Keratinocyte (primary cell): ENCODE measurements around the gene VPS41. TPM values are rescaled to one million over a fixed set of nuclear protein-coding genes. Genes with fewer than 3 reads are reported as not detected.

ENCODE experiments used
- DNase-seq: peaks from one replicate; pipeline ENCODE4 v3.0.0-alpha.2; 2011; ENCODE audit warnings: low read depth, missing footprints, low spot score
- FAIRE-seq: peaks from 2 replicates; lab custom pipeline; 2011; peaks lifted over from hg19 to GRCh38; lab: Jason Lieb, UNC
- H2AFZ ChIP-seq: 2 replicates; pipeline ENCODE4 v1.6.0; 2012; ENCODE audit warnings: low read length, control low read depth, inconsistent platforms; ENCODE audit not compliant: control insufficient read depth
- H3K27ac ChIP-seq: 2 replicates; pipeline ENCODE4 v1.5.1; 2011; ENCODE audit warnings: low read length; ENCODE audit not compliant: control insufficient read depth, insufficient read depth
- H3K27me3 ChIP-seq: 3 replicates; pipeline ENCODE4 v1.6.0; 2011; ENCODE audit warnings: low read length; ENCODE audit not compliant: control insufficient read depth, insufficient read depth; ENCODE audit errors: extremely low read depth
- H3K36me3 ChIP-seq, 2 experiments: 2 replicates in 1 of 2; 3 replicates in 1 of 2; pipeline ENCODE4 v1.5.1; 2011; ENCODE audit warnings: low read length in 2 of 2, mild to moderate bottlenecking in 1 of 2; ENCODE audit not compliant: control insufficient read depth in 2 of 2, insufficient read depth in 2 of 2; ENCODE audit errors: extremely low read depth in 1 of 2
- H3K4me1 ChIP-seq: 3 replicates; pipeline ENCODE4 v1.5.1; 2011; ENCODE audit warnings: low read length; ENCODE audit not compliant: control insufficient read depth, insufficient read depth; ENCODE audit errors: extremely low read depth
- H3K4me2 ChIP-seq: 3 replicates; pipeline ENCODE4 v1.6.0; 2011; ENCODE audit warnings: low read depth, low read length; ENCODE audit not compliant: control insufficient read depth, insufficient read depth; ENCODE audit errors: extremely low read depth
- H3K4me3 ChIP-seq, 3 experiments: fragments of 200-600 bp in 1 of 3; sonication (generic) in 1 of 3; 2 replicates in 2 of 3; 3 replicates in 1 of 3; pipeline ENCODE4 v1.5.1; 2011 to 2016; ENCODE audit warnings: low read length in 3 of 3, mild to moderate bottlenecking in 3 of 3, control low read depth in 2 of 3, inconsistent platforms in 1 of 3, low read depth in 1 of 3, mixed read lengths in 1 of 3, mixed run types in 1 of 3, moderate library complexity in 1 of 3; ENCODE audit not compliant: control insufficient read depth in 2 of 3, insufficient read depth in 2 of 3; ENCODE audit errors: extremely low read depth in 1 of 3
- H3K79me2 ChIP-seq: 2 replicates; pipeline ENCODE4 v1.6.0; 2012; ENCODE audit warnings: low read length; ENCODE audit not compliant: control insufficient read depth, insufficient read depth
- H3K9ac ChIP-seq: 3 replicates; pipeline ENCODE4 v1.6.0; 2011; ENCODE audit warnings: low read length; ENCODE audit not compliant: control insufficient read depth, insufficient read depth; ENCODE audit errors: extremely low read depth
- H3K9me1 ChIP-seq: 3 replicates; pipeline ENCODE4 v1.6.0; 2011; ENCODE audit warnings: low read length; ENCODE audit not compliant: control insufficient read depth, insufficient read depth; ENCODE audit errors: extremely low read depth
- H3K9me3 ChIP-seq: 2 replicates; pipeline ENCODE4 v1.5.1; 2012; ENCODE audit warnings: low read depth, low read length; ENCODE audit not compliant: control insufficient read depth
- H4K20me1 ChIP-seq: 3 replicates; pipeline ENCODE4 v1.6.0; 2011; ENCODE audit warnings: low read length; ENCODE audit not compliant: control insufficient read depth, insufficient read depth; ENCODE audit errors: extremely low read depth
- CTCF ChIP-seq, 3 experiments: IDR thresholded peaks in 1 of 3; conservative IDR thresholded peaks in 1 of 3; optimal IDR thresholded peaks in 1 of 3; 2 replicates in 2 of 3; 3 replicates in 1 of 3; pipeline versions ENCODE3 to v1.5.1; 2011; ENCODE audit warnings: low read length in 3 of 3, mild to moderate bottlenecking in 3 of 3, moderate library complexity in 2 of 3, control low read depth in 1 of 3, inconsistent platforms in 1 of 3; ENCODE audit not compliant: insufficient read depth in 2 of 3; ENCODE audit errors: extremely low read depth in 1 of 3
- EZH2 ChIP-seq: IDR thresholded peaks from one replicate; pipeline ENCODE4 v1.6.1; 2012; ENCODE audit warnings: inconsistent platforms, mild to moderate bottlenecking, low read length, moderate library complexity
- dilution Hi-C: fragments of 300-500 bp; cut with MboI; formaldehyde crosslinking; loops from one replicate; pipeline ENCODE4 v1.7.0; 2020; ENCODE audit warnings: low sequenced_read_pairs; ENCODE audit not compliant: extremely low pct_ligation_motif_present
- polyA plus RNA-seq, 5 experiments: library from polyadenylated mRNA; depleted of rRNA in 3 of 5; stranded (reverse) in 3 of 5; stranded (forward) in 1 of 5; unstranded in 1 of 5; fragments of >200 nt; gene quantifications; 1 replicate in 1 of 5; 2 replicates in 3 of 5; 3 replicates in 1 of 5; pipeline versions ENCODE4 v1.2.1 to v1.2.3, GENCODE V29; 2011 to 2012; ENCODE audit warnings: missing spikeins in 2 of 5, low read depth in 1 of 5, low replicate concordance in 1 of 5

Gene VPS41
- polyA plus RNA-seq, 1 donor (not counting 4 experiments of a cell fraction or from before 2014, with no cell fraction given), result 38.1 TPM

- Histone ChIP-seq H3K9me3 (no peaks in the 10 kb centered on the region), H3K4me3 (no peak overlapping the region), H4K20me1 (no peaks in the 10 kb centered on the region), H3K79me2 (no peaks in the 10 kb centered on the region), H3K4me1 (no peaks in the 10 kb centered on the region), H3K9ac (no peak overlapping the region), H3K4me2 (no peak overlapping the region), H3K9me1 (no peaks in the 10 kb centered on the region), H3K27ac (no peak overlapping the region), H3K36me3 (no peaks in the 10 kb centered on the region), H3K27me3 (no peaks in the 10 kb centered on the region), H2AFZ (no peak overlapping the region)
- dilution Hi-C loops, result no loop called here
- no peak for FAIRE-seq
- no peak for TF ChIP-seq CTCF (optimal IDR thresholded peaks at IDR 0.05 in 1 of 3, IDR thresholded peaks at IDR 0.05 in 1 of 3, conservative IDR thresholded peaks at IDR 0.05 in 1 of 3; ENCODE audit: extremely low read depth in 1 of 3, insufficient read depth in 2 of 3, low read length in 3 of 3)
- TF ChIP-seq EZH2, result no peak
- no peak for DNase-seq
These were observed 222.1 kb downstream of the VPS41 start for GRCh38 chr7:38686888-38687287.

- H3K27me3 ChIP-seq, result no peaks in the 10 kb centered on the region
- no peak overlapping the region for H3K27ac ChIP-seq
- FAIRE-seq, result no peak
- no peaks in the 10 kb centered on the region for H3K4me1 ChIP-seq
- no peak overlapping the region for H3K4me3 ChIP-seq
- no peak for TF ChIP-seq EZH2
- TF ChIP-seq CTCF (optimal IDR thresholded peaks at IDR 0.05 in 1 of 3, IDR thresholded peaks at IDR 0.05 in 1 of 3, conservative IDR thresholded peaks at IDR 0.05 in 1 of 3; ENCODE audit: extremely low read depth in 1 of 3, insufficient read depth in 2 of 3, low read length in 3 of 3), result no peak
- dilution Hi-C loops, result no loop called here
- no peaks in the 10 kb centered on the region for H3K36me3 ChIP-seq
- H2AFZ ChIP-seq, result no peak overlapping the region
- DNase-seq, result no peak
- no peaks in the 10 kb centered on the region for H3K79me2 ChIP-seq
- no peak overlapping the region for H3K9ac ChIP-seq
- no peaks in the 10 kb centered on the region for H3K9me1 ChIP-seq
- H3K4me2 ChIP-seq, result no peak overlapping the region
- H4K20me1 ChIP-seq, result no peaks in the 10 kb centered on the region
- H3K9me3 ChIP-seq, result no peaks in the 10 kb centered on the region
These were observed 223.1 kb downstream of the VPS41 start for GRCh38 chr7:38685851-38686250.
